ENCODE measurements around the gene NUAK1. TPM values are rescaled to one million over a fixed set of nuclear protein-coding genes. Genes with fewer than 3 reads are reported as not detected.
A peak's percentile ranks its signal among the peaks of the same experiment; 100 is the strongest.

Gene NUAK1
- total and polyA plus RNA-seq, 2 experiments from 2014 or later: 13.4 to 29.6 TPM

- no peak for DNase-seq
- TF ChIP-seq EZH2phosphoT487 (IDR thresholded peaks at IDR 0.05; ENCODE audit: insufficient read depth, low read depth) (no peak), EZH2 (IDR thresholded peaks at IDR 0.05; ENCODE audit: insufficient read depth, poor library complexity, severe bottlenecking) (no peak)
These were observed 16.1 kb upstream of the NUAK1 start for GRCh38 chr12:106154751-106155273.

GRCh38 chr12:106152334-106152733 is 13.6 kb upstream of the NUAK1 start:
- no peak for TF ChIP-seq EZH2 (IDR thresholded peaks at IDR 0.05; ENCODE audit: insufficient read depth, poor library complexity, severe bottlenecking)
- in situ Hi-C loops (cut with MboI): no loop called here
- H3K36me3 ChIP-seq (ENCODE audit: low read depth): no peaks in the 10 kb centered on the region
- no peaks in the 10 kb centered on the region for H3K9me3 ChIP-seq (ENCODE audit: low read depth)
- no peak overlapping the region for H3K27ac ChIP-seq
- H3F3A ChIP-seq (ENCODE audit: insufficient read depth): no peaks in the 10 kb centered on the region
- H3K27me3 ChIP-seq (replicated peaks; ENCODE audit: insufficient read depth): no peaks in the 10 kb centered on the region
- H3K79me2 ChIP-seq (ENCODE audit: insufficient read depth): no peaks in the 10 kb centered on the region
- no peak overlapping the region for H2AFZ ChIP-seq
- H3K4me1 ChIP-seq (ENCODE audit: insufficient read depth): no peaks in the 10 kb centered on the region
- H4K20me1 ChIP-seq (ENCODE audit: insufficient read depth): no peaks in the 10 kb centered on the region
- DNase-seq: no peak
- 63 to 64% methylated on average over 4 of the region's 4 CpGs for WGBS, 2 experiments (ENCODE audit: low coverage in 1 of 2, low lambda C conversion rate in 2 of 2, missing lambda C conversion rate in 2 of 2)
- H3K9ac ChIP-seq: no peak overlapping the region
- no peaks in the 10 kb centered on the region for H3K9me2 ChIP-seq (ENCODE audit: insufficient read depth)
- H3K4me3 ChIP-seq: no peak overlapping the region
- H3K4me2 ChIP-seq (ENCODE audit: unreplicated experiment): no peak overlapping the region

More at GRCh38 chr12:106154751-106155273, 16.1 kb upstream of the NUAK1 start:
- H3K36me3 ChIP-seq (ENCODE audit: low read depth): no peaks in the 10 kb centered on the region
- no peak overlapping the region for H3K9ac ChIP-seq
- H2AFZ ChIP-seq: no peak overlapping the region
- no peaks in the 10 kb centered on the region for H4K20me1 ChIP-seq (ENCODE audit: insufficient read depth)
- H3K4me3 ChIP-seq: no peak overlapping the region
- no peaks in the 10 kb centered on the region for H3K4me1 ChIP-seq (ENCODE audit: insufficient read depth)
- no peaks in the 10 kb centered on the region for H3K9me2 ChIP-seq (ENCODE audit: insufficient read depth)
- H3K27me3 ChIP-seq (replicated peaks; ENCODE audit: insufficient read depth): no peaks in the 10 kb centered on the region
- H3K79me2 ChIP-seq (ENCODE audit: insufficient read depth): no peaks in the 10 kb centered on the region
- no peak overlapping the region for H3K27ac ChIP-seq
- H3F3A ChIP-seq (ENCODE audit: insufficient read depth): no peaks in the 10 kb centered on the region
- WGBS, 2 experiments (ENCODE audit: low coverage in 1 of 2, low lambda C conversion rate in 2 of 2, missing lambda C conversion rate in 2 of 2): 70 to 78% methylated on average over 3 of the region's 3 CpGs
- no peak overlapping the region for H3K4me2 ChIP-seq (ENCODE audit: unreplicated experiment)
- in situ Hi-C loops (cut with MboI): no loop called here
- H3K9me3 ChIP-seq (ENCODE audit: low read depth): no peaks in the 10 kb centered on the region

- WGBS, 2 experiments (ENCODE audit: low coverage in 1 of 2, low lambda C conversion rate in 2 of 2, missing lambda C conversion rate in 2 of 2): 89 to 93% methylated on average over 5 of the region's 5 CpGs
- H4K20me1 ChIP-seq (ENCODE audit: insufficient read depth): no peaks in the 10 kb centered on the region
- no peak overlapping the region for H3K9ac ChIP-seq
- no peaks in the 10 kb centered on the region for H3K9me3 ChIP-seq (ENCODE audit: low read depth)
- no peak for TF ChIP-seq EZH2 (IDR thresholded peaks at IDR 0.05; ENCODE audit: insufficient read depth, poor library complexity, severe bottlenecking)
- peaks cover 2% of the 10 kb centered on the region; the same call in 1 of the 2 replicates for H3K79me2 ChIP-seq (ENCODE audit: insufficient read depth)
- DNase-seq: no peak
- in situ Hi-C loops (cut with MboI): no loop called here
- no peaks in the 10 kb centered on the region for H3K9me2 ChIP-seq (ENCODE audit: insufficient read depth)
- H2AFZ ChIP-seq: no peak overlapping the region
- no peaks in the 10 kb centered on the region for H3F3A ChIP-seq (ENCODE audit: insufficient read depth)
- no peaks in the 10 kb centered on the region for H3K27me3 ChIP-seq (replicated peaks; ENCODE audit: insufficient read depth)
- H3K4me2 ChIP-seq (ENCODE audit: unreplicated experiment): no peak overlapping the region
- no peak overlapping the region for H3K4me3 ChIP-seq
- H3K27ac ChIP-seq: no peak overlapping the region
- 0 out of 2 replicates have a peak, but pooled peaks cover 1% of the 10 kb centered on the region for H3K4me1 ChIP-seq (ENCODE audit: insufficient read depth)
- no peaks in the 10 kb centered on the region for H3K36me3 ChIP-seq (ENCODE audit: low read depth)
These were observed 11.8 kb upstream of the NUAK1 start for GRCh38 chr12:106150555-106150954.

- Histone ChIP-seq H3K4me2 (ENCODE audit: unreplicated experiment) (no peak overlapping the region), H3F3A (ENCODE audit: insufficient read depth) (peaks cover 10% of the 10 kb centered on the region), H4K20me1 (ENCODE audit: insufficient read depth) (no peaks in the 10 kb centered on the region), H3K27me3 (replicated peaks; ENCODE audit: insufficient read depth) (no peaks in the 10 kb centered on the region), H2AFZ (0 out of 2 replicates have a peak overlapping the region, but pooled peaks have one; percentile 9), H3K9me3 (ENCODE audit: low read depth) (no peaks in the 10 kb centered on the region), H3K9me2 (ENCODE audit: insufficient read depth) (no peaks in the 10 kb centered on the region), H3K4me3 (no peak overlapping the region), H3K9ac (no peak overlapping the region), H3K4me1 (ENCODE audit: insufficient read depth) (peaks cover 15% of the 10 kb centered on the region; the same call in 1 of the 2 replicates), H3K27ac (no peak overlapping the region), H3K79me2 (ENCODE audit: insufficient read depth) (peaks cover 9% of the 10 kb centered on the region), H3K36me3 (ENCODE audit: low read depth) (no peaks in the 10 kb centered on the region)
- peak; percentile 50 for DNase-seq
- in situ Hi-C loops (cut with MboI): no loop called here
- TF ChIP-seq EZH2 (IDR thresholded peaks at IDR 0.05; ENCODE audit: insufficient read depth, poor library complexity, severe bottlenecking) (no peak), EZH2phosphoT487 (IDR thresholded peaks at IDR 0.05; ENCODE audit: insufficient read depth, low read depth) (no peak)
- 61 to 70% methylated on average over 10 of the region's 10 CpGs for WGBS, 2 experiments (ENCODE audit: low coverage in 1 of 2, low lambda C conversion rate in 2 of 2, missing lambda C conversion rate in 2 of 2)
These were observed 10.5 kb upstream of the NUAK1 start for GRCh38 chr12:106149096-106149784.

Data from GM23248 (cell line).